ENCODE results near the gene CTXN1.

DNA sequence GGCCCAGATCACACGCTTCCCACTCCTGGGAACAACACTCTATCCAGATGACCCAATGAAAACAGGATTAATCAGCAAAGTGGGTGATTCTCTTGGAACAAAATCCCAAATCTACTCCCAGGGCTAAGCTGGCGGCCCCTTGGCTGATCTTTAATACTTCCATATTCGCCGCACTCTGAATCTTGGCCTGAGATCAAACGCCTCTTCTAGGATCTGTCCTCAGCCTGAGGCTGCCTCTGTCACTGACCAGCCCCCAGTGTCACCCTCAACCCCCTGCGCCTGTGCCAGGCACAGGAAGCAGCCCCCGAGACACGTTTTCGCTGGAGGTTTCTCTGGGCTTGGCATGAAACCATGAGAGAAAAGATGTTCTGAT is 2.4 kb upstream of the CTXN1 start:
- TF ChIP-seq POLR2A (IDR thresholded peaks at IDR 0.05; ENCODE audit: low read depth, low read length) = no peak
- TF ChIP-seq SPI1 (IDR thresholded peaks at IDR 0.05; ENCODE audit: low read depth, low read length) = no peak
- no peak for TF ChIP-seq POLR2AphosphoS5 (IDR thresholded peaks at IDR 0.05; ENCODE audit: low read depth, low read length)
- TF ChIP-seq TAF1 (IDR thresholded peaks at IDR 0.05; ENCODE audit: low read depth, low read length) = no peak
- no peak for TF ChIP-seq PAX5 (IDR thresholded peaks at IDR 0.05; ENCODE audit: insufficient read depth, low read length, severe bottlenecking)
- TF ChIP-seq POU2F2 (IDR thresholded peaks at IDR 0.05; ENCODE audit: low read depth, low read length) = no peak

Data from GM12891 (cell line).